Esophagus (tissue), 2 donors: ENCODE measurements around the gene TMEM179. TPM values are rescaled to one million over a fixed set of nuclear protein-coding genes. Genes with fewer than 3 reads are reported as not detected.

Experiments
- H3K27ac ChIP-seq, 2 donors: one replicate each; pipeline ENCODE4 v1.5.1; 2013; ENCODE audit warnings: low read depth in 2 of 2, mild to moderate bottlenecking in 2 of 2, inconsistent platforms in 1 of 2, low read length in 1 of 2, moderate library complexity in 1 of 2
- H3K27me3 ChIP-seq, 2 donors: one replicate each; pipeline ENCODE4 v1.6.1; 2013; ENCODE audit warnings: low read length in 2 of 2, control low read depth in 1 of 2, mild to moderate bottlenecking in 1 of 2; ENCODE audit not compliant: insufficient read depth in 2 of 2, control insufficient read depth in 1 of 2
- H3K36me3 ChIP-seq, 2 donors: one replicate each; pipeline ENCODE4 v1.6.1; 2013; ENCODE audit warnings: low read length in 1 of 2; ENCODE audit not compliant: control insufficient read depth in 2 of 2, insufficient read depth in 2 of 2
- H3K4me1 ChIP-seq, 2 donors: one replicate each; pipeline ENCODE4 v1.6.1; 2013; ENCODE audit warnings: low read length in 1 of 2; ENCODE audit not compliant: control insufficient read depth in 2 of 2, insufficient read depth in 2 of 2
- H3K4me3 ChIP-seq, 2 donors: one replicate each; pipeline ENCODE4 v1.5.1; 2013; ENCODE audit warnings: low read length in 2 of 2, mild to moderate bottlenecking in 2 of 2, low read depth in 1 of 2, moderate library complexity in 1 of 2
- H3K9me3 ChIP-seq, 2 donors: one replicate each; pipeline ENCODE4 v1.6.1; 2013; ENCODE audit warnings: mild to moderate bottlenecking in 2 of 2, low read depth in 1 of 2, low read length in 1 of 2, moderate library complexity in 1 of 2; ENCODE audit not compliant: control insufficient read depth in 2 of 2, insufficient read depth in 1 of 2
- WGBS, 2 donors: extraction: QIAGEN DNeasy Blood & Tissue Kit; methylation state at CpG; one replicate each; pipeline ENCODE4 v1.1.7; 2013; 5-methylcytosine and 5-hydroxymethylcytosine counted together
- polyA plus RNA-seq, 2 donors: library from polyadenylated mRNA; stranded (reverse); fragments of 200-250 nt; gene quantifications; one replicate each; pipeline ENCODE4 v1.2.3, GENCODE V29; 2013
- donor health status: healthy with polysubstance abuse.
- donor health status: Bipolar disorder and iron deficiency.

The TMEM179 gene
- polyA plus RNA-seq, 2 donors: 0.02 to 0.06 TPM

DNA sequence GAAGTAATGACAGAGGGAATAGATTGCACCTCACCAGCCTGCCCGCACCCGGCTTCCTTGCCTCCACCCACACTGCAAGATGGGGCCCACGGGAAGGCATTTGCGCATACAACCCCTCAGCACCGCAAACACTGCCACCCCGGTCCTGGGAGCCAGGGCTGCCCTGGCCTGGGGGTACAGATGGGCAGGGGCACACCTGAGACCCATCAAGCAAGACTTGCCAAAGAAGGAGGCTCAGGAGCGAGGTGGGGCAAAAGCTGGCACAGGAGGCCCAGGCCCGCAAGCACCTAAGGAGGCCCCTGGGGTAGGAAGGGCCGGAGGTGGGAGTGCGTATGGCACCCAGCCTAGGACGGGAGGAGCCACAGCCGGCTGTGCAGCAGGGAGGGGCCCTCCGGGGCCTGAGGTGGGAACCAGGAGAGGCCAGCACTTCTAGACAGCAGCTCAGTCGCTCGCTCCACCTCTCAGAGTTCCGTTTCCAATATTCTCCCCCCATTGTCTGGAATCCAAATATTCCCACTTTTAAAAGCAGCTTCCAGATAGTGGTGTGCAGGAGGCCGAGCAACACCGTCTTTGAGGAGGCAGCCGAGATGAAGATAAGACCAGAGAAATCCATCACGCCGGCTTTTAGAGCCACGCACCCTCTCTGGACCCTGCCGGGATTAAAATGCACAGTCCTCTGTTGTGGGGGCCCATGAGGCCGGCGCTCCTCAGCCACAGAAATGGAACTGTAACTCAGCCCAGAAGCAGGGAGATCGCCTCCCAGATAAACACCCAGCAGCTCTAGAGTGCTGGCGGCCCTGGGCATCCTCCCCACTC is 37.2 kb downstream of the TMEM179 start:
- Histone ChIP-seq H3K27me3 (peaks cover 0 to 4% of the 10 kb centered on the region in 2 donors), H3K27ac (no peak overlapping the region), H3K9me3 (no peaks in the 10 kb centered on the region), H3K4me1 (peaks cover 2 to 3% of the 10 kb centered on the region in 2 donors), H3K36me3 (no peaks in the 10 kb centered on the region), H3K4me3 (no peak overlapping the region)
- 42 to 44% methylated on average over 27 of the region's 27 CpGs for WGBS, 2 donors

DNA sequence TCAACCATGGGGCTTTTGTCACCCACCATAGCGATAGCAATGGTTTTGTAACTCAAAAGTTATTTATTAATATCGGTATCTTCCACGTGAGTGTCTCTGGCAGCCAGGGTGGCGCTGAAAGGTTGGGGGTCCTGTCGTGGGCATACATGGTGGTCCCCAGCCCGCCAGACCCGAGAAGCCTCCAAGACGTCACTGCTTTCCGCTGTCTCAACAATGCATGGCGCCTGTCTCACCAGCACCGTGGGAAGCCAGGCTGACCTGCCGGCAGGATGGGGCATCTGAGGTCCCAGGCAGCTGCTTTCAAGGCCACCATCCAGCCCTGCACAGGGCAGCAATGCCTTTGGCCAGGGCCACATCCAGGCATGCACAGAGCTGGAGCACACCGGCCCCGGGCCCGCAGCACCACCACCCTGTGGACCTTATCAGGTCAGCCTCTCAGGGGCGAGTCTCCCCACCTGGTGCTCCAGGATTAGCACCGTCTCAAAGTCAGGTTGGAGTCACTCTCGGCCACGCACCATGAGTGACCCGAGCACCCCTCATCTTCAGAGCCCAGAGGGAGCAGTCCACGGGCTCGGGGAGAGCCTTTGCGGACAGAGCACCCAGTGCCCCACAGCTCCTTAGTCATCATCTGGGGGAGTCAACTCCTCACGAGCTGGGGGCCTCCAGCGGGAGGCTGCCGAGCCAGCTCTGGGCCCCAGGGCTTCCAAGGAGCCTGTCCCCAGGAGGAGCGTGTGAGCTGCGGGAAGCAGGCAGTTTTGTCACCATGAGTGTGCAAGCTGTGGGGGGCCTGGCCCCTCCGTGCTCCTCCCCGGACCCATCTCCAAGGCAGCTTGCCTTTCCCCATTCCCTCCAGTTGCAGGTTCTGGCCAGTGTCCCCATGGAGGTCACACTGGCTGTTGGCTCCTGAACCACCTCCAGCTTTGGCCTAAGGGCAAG is 39.6 kb downstream of the TMEM179 start:
- 71 to 73% methylated on average over 30 of the region's 30 CpGs for WGBS, 2 donors
- peaks cover 0 to 2% of the 10 kb centered on the region in 2 donors for H3K4me1 ChIP-seq
- no peak overlapping the region for H3K4me3 ChIP-seq
- no peaks in the 10 kb centered on the region for H3K36me3 ChIP-seq
- H3K27ac ChIP-seq: no peak overlapping the region
- no peaks in the 10 kb centered on the region for H3K9me3 ChIP-seq
- H3K27me3 ChIP-seq: peaks cover 0 to 4% of the 10 kb centered on the region in 2 donors

DNA sequence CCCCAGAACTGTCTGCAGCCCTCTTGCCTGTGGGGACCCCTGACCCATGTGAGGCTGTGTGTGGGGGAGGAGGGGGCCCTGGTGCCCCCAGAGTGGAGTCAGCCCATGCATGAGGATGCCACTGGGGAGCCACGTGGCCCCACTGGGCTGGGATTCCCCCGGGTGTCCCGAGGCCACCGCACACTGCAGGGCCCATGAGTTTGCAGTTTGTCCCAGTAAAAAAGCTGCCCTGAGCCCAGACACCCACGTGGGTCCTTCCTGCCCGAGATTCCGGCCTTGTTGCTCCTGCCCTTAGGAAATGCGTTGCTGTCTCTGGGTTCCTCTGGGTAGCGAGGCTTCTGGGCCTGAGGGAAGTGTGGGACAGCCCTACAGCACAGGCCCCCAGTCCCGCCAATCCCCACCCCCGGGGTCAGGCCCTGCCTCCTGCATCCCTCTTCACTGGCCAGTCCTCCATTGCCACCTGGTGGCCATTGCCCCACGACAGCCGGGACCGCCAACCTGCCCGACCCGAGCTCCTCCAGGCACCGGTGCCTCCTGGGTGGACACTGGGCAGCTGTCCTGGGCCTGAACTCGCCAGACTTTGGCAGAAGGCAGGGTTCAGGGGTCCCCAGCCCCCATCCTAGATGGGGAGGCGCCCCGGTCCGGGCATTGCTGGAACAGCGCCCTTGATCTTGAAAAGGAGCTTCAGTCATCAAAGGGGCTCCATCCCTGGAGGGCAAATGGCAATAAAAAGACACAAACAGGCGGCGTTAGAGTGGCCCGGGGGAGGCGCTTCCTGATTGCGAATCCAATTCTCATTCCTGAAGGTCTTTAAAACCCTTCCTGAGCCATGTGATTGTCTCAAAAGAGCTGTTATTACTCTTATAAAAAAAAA is 40.6 kb downstream of the TMEM179 start:
- H3K27me3 ChIP-seq: peaks cover 0 to 4% of the 10 kb centered on the region in 2 donors
- no peak overlapping the region for H3K4me3 ChIP-seq
- 5 to 6% methylated on average over 27 of the region's 27 CpGs for WGBS, 2 donors
- no peaks in the 10 kb centered on the region for H3K9me3 ChIP-seq
- no peak overlapping the region for H3K27ac ChIP-seq
- H3K4me1 ChIP-seq: peaks cover 0 to 2% of the 10 kb centered on the region in 2 donors
- H3K36me3 ChIP-seq: no peaks in the 10 kb centered on the region

DNA sequence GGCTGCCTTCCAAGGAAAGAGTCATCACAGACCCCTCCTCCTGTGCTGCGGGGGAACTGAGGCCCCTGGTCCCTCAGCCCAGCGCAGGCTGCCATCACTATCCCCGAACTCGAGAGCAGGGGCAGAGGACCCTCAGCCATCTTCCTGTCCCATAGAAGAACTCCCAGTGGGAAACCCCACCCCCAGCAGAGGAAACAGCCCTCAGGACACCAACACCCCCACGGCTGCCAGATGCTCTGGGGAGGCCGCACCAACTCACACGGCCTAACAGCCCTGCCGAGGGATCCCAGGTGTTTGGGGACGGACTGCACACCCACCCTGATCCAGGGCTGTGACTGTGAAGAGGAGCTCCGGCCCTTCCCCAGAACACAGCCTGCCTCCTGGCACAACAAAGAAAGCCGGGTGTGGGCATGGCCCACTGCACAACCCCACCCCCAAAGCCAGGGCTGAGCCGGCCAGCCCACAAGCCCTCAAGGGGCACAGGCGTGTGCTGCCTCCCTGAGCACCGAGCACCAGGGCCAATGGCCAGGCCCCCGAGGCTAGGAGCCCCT is 41.3 kb downstream of the TMEM179 start:
- H3K36me3 ChIP-seq: no peaks in the 10 kb centered on the region
- H3K4me1 ChIP-seq: peaks cover 0 to 2% of the 10 kb centered on the region in 2 donors
- no peaks in the 10 kb centered on the region for H3K9me3 ChIP-seq
- H3K27me3 ChIP-seq: peaks cover 0 to 4% of the 10 kb centered on the region in 2 donors
- 51 to 56% methylated on average over 14 to 15 of the region's 15 CpGs for WGBS, 2 donors
- H3K4me3 ChIP-seq: no peak overlapping the region
- no peak overlapping the region for H3K27ac ChIP-seq

DNA sequence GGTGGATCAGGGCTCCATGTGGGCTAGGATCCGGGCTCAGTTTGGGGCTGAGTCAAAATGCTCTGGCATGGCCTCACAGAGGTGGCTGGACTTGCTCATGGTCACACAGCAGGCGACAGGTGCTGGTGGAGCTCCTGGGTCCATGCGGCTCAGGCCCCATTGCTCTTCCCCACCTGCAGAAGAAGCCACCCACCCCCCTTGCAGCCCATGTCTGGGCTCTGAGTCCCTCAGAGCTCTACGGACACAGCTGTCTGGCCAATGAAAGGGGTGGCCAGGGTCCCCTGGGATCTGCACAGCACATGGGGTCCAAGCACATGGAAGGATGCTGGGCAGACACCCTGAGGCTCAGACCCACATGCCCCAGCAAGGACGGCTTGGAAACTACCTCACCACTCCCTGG is 42.0 kb downstream of the TMEM179 start:
- Histone ChIP-seq H3K4me1 (peaks cover 0 to 2% of the 10 kb centered on the region in 2 donors), H3K27me3 (peaks cover 0 to 4% of the 10 kb centered on the region in 2 donors), H3K9me3 (no peaks in the 10 kb centered on the region), H3K4me3 (no peak overlapping the region), H3K27ac (no peak overlapping the region), H3K36me3 (no peaks in the 10 kb centered on the region)
- WGBS, 2 donors: 77 to 81% methylated on average over 4 to 5 of the region's 5 CpGs

DNA sequence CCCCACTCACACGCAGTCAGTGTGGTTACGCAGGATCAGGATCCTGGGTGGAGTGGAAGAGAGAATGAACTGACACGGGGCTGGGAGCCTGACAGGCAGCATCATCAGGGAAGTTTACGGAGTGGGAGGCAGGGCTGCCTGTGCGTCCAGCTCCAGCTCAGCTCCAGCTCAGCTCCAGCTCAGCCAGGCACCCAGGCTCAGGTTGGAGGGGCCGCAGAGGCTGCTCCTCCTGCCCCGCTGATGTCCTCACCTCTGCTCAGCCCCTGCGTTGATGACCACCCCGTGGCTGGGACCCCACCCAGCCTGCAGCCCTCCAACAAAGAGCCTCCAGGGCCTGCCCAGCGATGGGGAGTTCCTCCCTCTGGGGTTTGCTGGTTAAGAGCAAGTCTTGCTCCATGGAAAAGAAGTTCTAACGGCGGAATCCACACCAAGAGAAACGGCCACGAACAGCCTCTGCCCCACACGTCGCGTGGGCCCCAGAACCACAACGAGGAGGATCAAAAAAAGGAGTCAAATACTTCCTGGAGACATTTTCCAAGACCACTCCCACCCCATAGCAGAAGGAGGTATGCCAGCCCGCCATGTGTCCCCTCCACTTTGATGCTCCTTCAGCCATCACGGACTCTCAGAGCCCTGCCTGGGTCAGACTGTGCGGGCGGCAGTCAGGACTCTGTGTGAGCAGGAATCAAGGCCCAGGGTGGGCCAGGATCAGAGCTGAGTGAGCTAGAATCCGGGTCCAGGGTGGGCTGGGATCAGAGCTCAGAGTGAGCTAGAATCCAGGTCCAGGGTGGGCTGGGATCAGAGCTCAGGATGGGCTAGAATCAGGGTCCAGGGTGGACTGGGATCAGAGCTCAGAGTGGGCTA is 42.7 kb downstream of the TMEM179 start:
- H3K27me3 ChIP-seq: peaks cover 0 to 4% of the 10 kb centered on the region in 2 donors
- no peak overlapping the region for H3K27ac ChIP-seq
- WGBS, 2 donors: 67 to 73% methylated on average over 23 of the region's 23 CpGs
- H3K9me3 ChIP-seq: no peaks in the 10 kb centered on the region
- H3K4me1 ChIP-seq: peaks cover 0 to 2% of the 10 kb centered on the region in 2 donors
- H3K36me3 ChIP-seq: no peaks in the 10 kb centered on the region
- H3K4me3 ChIP-seq: no peak overlapping the region

DNA sequence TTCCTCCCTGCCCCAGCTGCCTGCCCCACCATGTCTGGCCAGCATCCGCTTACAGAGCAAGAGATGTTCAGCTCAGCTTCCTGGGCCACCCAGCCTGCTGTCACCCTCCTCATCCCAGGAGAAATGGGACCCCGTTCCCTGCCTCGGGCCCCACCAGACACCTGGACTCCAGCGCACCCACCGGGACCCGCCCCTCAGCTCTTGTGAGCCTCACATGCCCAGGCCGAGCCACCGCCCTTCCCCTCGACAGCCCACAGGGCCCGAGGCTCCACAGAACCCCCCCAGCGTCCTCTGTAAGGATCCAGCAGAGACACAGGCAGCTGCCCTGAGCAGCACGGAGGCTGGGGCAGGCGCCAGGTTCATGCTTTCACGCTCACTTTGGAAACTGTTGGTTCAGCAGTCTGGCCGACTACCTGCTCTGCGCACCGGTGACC is 43.4 kb downstream of the TMEM179 start:
- H3K4me1 ChIP-seq: peaks cover 0 to 2% of the 10 kb centered on the region in 2 donors
- 39 to 52% methylated on average over 17 of the region's 17 CpGs for WGBS, 2 donors

DNA sequence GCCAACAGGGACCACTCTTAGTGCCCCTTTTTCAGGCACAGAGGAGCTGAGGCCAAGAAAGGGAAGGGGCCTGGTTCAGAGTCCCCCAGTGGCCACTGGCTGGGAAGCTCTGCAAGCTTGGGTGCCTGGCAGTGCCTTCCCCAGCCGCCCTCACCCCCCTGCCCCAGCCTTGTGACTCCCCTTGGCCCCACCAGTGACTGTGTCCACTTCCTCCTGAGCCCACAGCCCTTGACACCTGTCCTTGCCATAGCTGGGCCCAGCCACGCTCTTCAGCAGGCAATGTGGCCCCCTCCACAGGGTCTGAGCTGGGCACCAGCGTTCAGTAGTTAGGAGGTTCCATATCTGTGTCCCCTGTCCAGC is 44.0 kb downstream of the TMEM179 start:
- Histone ChIP-seq H3K36me3 (no peaks in the 10 kb centered on the region), H3K4me3 (no peak overlapping the region), H3K9me3 (no peaks in the 10 kb centered on the region), H3K27me3 (no peaks in the 10 kb centered on the region), H3K27ac (no peak overlapping the region), H3K4me1 (peaks cover 0 to 2% of the 10 kb centered on the region in 2 donors)
- 57 to 75% methylated on average over 3 of the region's 3 CpGs for WGBS, 2 donors

More for the DNA sequence above, 43.4 kb downstream of the TMEM179 start:
- H3K36me3 ChIP-seq: no peaks in the 10 kb centered on the region
- no peak overlapping the region for H3K27ac ChIP-seq
- H3K27me3 ChIP-seq: peaks cover 0 to 2% of the 10 kb centered on the region in 2 donors
- H3K9me3 ChIP-seq: no peaks in the 10 kb centered on the region
- H3K4me3 ChIP-seq: no peak overlapping the region
